ENCODE data around the gene LMF1.

LMF1 gene

DNA sequence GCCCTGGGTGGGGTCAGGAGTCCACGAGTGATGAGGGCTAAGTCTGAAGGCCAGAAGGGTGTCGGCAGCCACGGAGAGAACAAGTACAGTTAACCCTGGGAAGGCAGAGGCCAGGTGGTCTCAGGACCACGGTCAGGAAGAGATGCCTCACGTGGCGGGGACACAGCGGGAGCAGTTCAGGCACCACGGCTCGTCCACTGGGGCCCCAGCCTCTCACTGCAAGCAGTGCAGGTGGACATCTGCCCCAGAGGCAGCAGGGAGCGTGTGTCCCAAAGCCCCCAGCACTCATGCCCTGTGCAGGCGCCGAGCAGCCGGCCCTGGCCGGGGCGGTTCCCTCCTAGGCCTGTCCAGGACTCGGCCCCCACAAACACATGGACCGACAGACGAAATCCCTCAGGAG lies 4.7 kb downstream of the LMF1 start:
- CTCF ChIA-PET: no interaction called here
- TF ChIP-seq, protein P1, sequence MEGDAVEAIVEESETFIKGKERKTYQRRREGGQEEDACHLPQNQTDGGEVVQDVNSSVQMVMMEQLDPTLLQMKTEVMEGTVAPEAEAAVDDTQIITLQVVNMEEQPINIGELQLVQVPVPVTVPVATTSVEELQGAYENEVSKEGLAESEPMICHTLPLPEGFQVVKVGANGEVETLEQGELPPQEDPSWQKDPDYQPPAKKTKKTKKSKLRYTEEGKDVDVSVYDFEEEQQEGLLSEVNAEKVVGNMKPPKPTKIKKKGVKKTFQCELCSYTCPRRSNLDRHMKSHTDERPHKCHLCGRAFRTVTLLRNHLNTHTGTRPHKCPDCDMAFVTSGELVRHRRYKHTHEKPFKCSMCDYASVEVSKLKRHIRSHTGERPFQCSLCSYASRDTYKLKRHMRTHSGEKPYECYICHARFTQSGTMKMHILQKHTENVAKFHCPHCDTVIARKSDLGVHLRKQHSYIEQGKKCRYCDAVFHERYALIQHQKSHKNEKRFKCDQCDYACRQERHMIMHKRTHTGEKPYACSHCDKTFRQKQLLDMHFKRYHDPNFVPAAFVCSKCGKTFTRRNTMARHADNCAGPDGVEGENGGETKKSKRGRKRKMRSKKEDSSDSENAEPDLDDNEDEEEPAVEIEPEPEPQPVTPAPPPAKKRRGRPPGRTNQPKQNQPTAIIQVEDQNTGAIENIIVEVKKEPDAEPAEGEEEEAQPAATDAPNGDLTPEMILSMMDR (IDR thresholded peaks at IDR 0.05; ENCODE audit: insufficient read depth, low read length, missing control alignments): no peak
- no peak for DNase-seq (ENCODE audit: low read depth, low spot score)
- no peak overlapping the region for H3K4me3 ChIP-seq (ENCODE audit: low read depth, low read length)
- POLR2A ChIA-PET: no interaction called here

DNA sequence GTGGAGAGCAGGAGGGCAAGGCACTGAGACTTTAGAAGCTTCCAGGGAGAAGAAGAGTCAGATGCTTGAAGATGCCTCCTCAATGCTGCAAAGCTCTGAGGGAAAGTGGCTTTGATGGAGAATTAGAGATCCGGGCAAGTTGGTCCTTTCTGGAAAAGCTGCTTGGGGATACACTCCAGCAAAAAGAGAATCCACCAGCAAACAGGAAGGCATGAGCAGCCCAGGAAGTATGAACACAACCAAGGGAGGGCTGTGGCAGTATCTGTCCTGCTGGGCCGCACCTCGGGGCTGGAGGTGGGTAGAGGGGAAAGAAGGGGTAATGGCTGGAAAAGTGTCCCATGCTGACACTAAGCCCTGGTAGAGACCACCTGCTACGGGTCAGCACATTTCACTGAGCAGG lies 5.3 kb downstream of the LMF1 start:
- CTCF ChIA-PET: no interaction called here
- TF ChIP-seq, protein P1 (IDR thresholded peaks at IDR 0.05; ENCODE audit: insufficient read depth, low read length, missing control alignments): no peak
- no peak overlapping the region for H3K4me3 ChIP-seq (ENCODE audit: low read depth, low read length)
- POLR2A ChIA-PET: no interaction called here
- DNase-seq (ENCODE audit: low read depth, low spot score): no peak

DNA sequence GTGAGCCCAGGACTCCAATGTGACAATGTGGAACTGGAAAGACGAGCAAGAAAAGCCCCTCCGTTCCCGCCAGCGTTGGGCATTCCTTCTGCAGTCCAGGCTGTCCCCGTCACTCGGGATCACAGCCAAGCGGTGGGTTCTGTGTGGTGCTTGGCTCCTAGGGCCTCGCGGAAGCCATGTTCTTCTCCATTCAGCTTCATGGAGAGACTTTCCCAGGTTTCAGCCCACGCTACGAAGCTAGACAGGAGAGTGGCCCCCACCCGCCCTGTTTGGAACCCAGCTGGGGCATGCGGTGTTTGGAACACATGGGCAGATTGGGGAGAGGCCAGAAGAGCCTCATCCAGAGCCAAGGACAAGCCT lies 5.8 kb downstream of the LMF1 start:
- DNase-seq (ENCODE audit: low read depth, low spot score): no peak
- TF ChIP-seq, protein P1 (IDR thresholded peaks at IDR 0.05; ENCODE audit: insufficient read depth, low read length, missing control alignments): no peak
- ChIA-PET POLR2A (no interaction called here), CTCF (no interaction called here)
- no peak overlapping the region for H3K4me3 ChIP-seq (ENCODE audit: low read depth, low read length)

DNA sequence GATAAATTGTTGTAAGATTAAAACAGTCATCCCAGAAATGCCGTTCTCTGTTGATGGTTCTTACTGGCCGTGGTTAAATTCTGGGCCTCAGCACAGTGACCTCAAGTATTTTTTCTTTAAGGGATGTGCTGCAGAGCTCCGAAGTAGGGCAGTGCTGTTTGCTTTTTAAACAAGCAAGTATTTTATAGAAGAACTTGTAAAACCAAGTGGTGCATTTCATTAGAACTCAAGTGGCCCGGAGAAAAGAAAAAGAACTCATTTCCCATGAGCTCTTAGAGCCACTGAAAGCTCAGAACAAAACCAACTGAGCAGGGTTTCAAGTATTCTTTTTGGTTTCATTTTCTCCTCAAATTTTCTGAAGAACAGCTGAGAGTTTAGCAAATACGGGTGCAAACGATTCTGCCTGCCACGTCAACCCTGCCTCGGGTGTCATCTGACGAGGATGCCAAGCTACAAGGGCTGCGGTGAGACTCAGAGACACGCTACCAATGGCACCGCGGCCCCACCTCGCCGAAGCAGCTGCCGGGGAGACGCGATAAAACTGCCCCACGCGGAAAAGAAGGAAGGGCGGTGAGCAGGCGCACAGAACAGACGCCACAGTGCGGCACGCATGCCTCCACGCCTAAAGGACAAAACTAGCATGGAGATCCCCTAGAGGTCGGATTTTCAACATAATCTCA lies 6.3 kb downstream of the LMF1 start:
- TF ChIP-seq, protein P1 (IDR thresholded peaks at IDR 0.05; ENCODE audit: insufficient read depth, low read length, missing control alignments): no peak
- DNase-seq (ENCODE audit: low read depth, low spot score): no peak
- CTCF ChIA-PET: no interaction called here
- POLR2A ChIA-PET: no interaction called here
- no peak overlapping the region for H3K4me3 ChIP-seq (ENCODE audit: low read depth, low read length)

DNA sequence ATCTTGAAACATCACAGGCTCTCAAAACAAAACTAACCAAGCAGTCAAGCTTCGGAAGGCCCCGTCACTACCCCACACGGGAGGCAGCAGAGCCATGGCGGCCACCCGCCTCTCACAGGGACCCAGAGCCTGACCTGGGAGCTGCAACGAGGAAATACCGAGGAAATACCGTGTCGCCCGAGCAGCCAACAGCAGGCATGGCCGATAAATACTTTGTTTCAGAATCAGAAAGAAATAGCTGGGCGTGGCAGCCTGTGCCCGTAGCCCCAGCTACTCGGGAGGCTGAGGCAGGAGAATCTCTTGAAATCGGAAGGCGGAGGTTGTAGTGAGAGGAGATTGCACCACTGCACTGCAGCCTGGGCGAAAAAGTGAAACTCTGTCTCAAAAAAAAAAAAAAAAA lies 6.9 kb downstream of the LMF1 start:
- H3K4me3 ChIP-seq (ENCODE audit: low read depth, low read length): no peak overlapping the region
- CTCF ChIA-PET: interaction anchor here (0.6 kb wide), 1 partner anchor 253 kb away, joined by 3 read pairs; no protein-coding TSS in a partner anchor
- POLR2A ChIA-PET: no interaction called here
- TF ChIP-seq, protein P1 (IDR thresholded peaks at IDR 0.05; ENCODE audit: insufficient read depth, low read length, missing control alignments): no peak
- DNase-seq (ENCODE audit: low read depth, low spot score): no peak

DNA sequence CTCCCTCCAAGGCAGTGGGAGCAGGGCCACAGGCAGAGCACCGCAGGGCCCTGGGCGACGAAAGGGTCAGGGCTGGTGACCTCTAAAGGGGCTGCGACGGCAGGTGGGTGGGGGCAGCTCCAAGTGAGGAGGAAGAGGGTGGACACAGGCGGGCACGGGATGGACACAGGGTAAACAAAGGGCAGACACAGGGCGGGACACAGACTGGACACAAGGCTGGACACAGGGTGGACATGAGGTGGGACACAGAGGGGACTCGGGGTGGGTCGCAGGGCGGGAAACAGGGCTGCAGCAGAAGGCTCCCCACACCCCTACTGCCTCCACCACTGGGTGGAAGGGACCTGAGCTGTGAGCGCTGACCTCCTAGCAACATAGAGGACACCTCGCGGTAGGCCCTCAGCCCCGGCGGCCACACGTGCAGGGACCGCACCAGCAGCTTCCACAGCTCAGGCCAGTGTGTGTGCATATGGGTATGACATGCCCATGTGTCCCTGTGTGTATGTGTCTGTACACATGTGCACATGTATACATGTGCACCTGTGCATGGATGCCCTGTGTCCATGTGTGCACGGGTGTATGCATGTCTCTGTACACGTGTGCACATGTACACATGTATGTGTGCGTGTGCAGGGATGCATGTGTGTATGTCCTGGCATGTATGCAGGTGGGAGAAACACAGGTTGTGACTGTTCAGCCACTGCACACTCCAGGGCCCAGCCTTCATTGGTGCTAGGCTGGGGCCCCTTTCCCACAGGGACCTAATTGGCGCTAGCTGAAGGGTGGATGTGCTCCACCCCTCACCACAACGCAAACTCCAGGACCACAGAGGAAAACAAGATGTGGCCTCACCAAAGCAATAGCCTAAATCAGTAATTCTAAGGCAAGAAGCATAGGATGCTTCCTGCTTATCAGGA lies 7.6 kb downstream of the LMF1 start:
- DNase-seq (ENCODE audit: low read depth, low spot score): no peak
- H3K4me3 ChIP-seq (ENCODE audit: low read depth, low read length): no peak overlapping the region
- ChIA-PET CTCF (interaction anchor here (0.6 kb wide), 1 partner anchor 253 kb away, joined by 3 read pairs; no protein-coding TSS in a partner anchor), POLR2A (no interaction called here)
- TF ChIP-seq, protein P1 (IDR thresholded peaks at IDR 0.05; ENCODE audit: insufficient read depth, low read length, missing control alignments): no peak
